Right atrium auricular region (tissue), 2 donors: Measurements from ENCODE around the gene DNAJC27. TPM values are rescaled to one million over a fixed set of nuclear protein-coding genes. Genes with fewer than 3 reads are reported as not detected.

Experiments
- DNase-seq: peaks from one replicate; pipeline ENCODE4 v3.0.0-alpha.2; 2019; ENCODE audit warnings: low spot score
- H3K27ac ChIP-seq, 2 donors: fragments of 200-600 bp; sonication (generic); 1 replicate in 1 of 2; 2 replicates in 1 of 2; pipeline ENCODE4 v1.5.1; 2016 to 2019
- H3K27me3 ChIP-seq, 2 donors: fragments of 200-600 bp; sonication (generic); one replicate each; pipeline versions ENCODE4 v1.5.1 to v1.6.0; 2017 to 2019
- H3K36me3 ChIP-seq: fragments of 200-600 bp; sonication (generic); one replicate; pipeline ENCODE4 v1.5.1; 2016
- H3K4me1 ChIP-seq, 2 donors: fragments of 200-600 bp; sonication (generic); one replicate each; pipeline versions ENCODE4 v1.5.1 to v1.6.0; 2017 to 2019
- H3K4me3 ChIP-seq, 2 donors: fragments of 200-600 bp; sonication (generic); 1 replicate in 1 of 2; 2 replicates in 1 of 2; pipeline ENCODE4 v1.5.1; 2017 to 2019; ENCODE audit warnings: mild to moderate bottlenecking in 1 of 2, moderate library complexity in 1 of 2
- H3K9me3 ChIP-seq, 2 donors: fragments of 200-600 bp; sonication (generic); one replicate each; pipeline ENCODE4 v1.5.1; 2019
- CTCF ChIP-seq, 2 donors: fragments of 200-600 bp; sonication (generic); IDR thresholded peaks; one replicate each; pipeline ENCODE4 v1.5.1; 2019; ENCODE audit warnings: antibody characterized with exemption in 2 of 2
- total RNA-seq, 2 donors: library from RNA; depleted of rRNA; stranded (reverse); fragments of >200 nt; gene quantifications; one replicate each; pipeline ENCODE4 v1.1.0, GENCODE V29; 2016

DNAJC27 gene
- total RNA-seq, 2 donors from 2014 or later, result 7.3 to 7.5 TPM

- Histone ChIP-seq H3K9me3 (no peaks in the 10 kb centered on the region), H3K36me3 (no peaks in the 10 kb centered on the region), H3K27me3 (no peaks in the 10 kb centered on the region), H3K4me1 (peaks cover 0 to 27% of the 10 kb centered on the region in 2 donors), H3K27ac (peak overlapping the region; percentile 75 to 86), H3K4me3 (no peak overlapping the region)
- DNase-seq, result no peak
- no peak for TF ChIP-seq CTCF (IDR thresholded peaks at IDR 0.05)
Measured at GRCh38 chr2:24986372-24986771, 14.6 kb upstream of the DNAJC27 start.

- Histone ChIP-seq H3K9me3 (no peaks in the 10 kb centered on the region), H3K36me3 (no peaks in the 10 kb centered on the region), H3K27me3 (no peaks in the 10 kb centered on the region), H3K27ac (peak overlapping the region; percentile 75 to 86), H3K4me3 (no peak overlapping the region), H3K4me1 (peaks cover 0 to 27% of the 10 kb centered on the region in 2 donors)
- no peak for DNase-seq
- no peak for TF ChIP-seq CTCF (IDR thresholded peaks at IDR 0.05)
Measured at GRCh38 chr2:24985511-24985910, 13.8 kb upstream of the DNAJC27 start.

- peak; percentile 64 for DNase-seq
- no peak overlapping the region for H3K4me3 ChIP-seq
- no peaks in the 10 kb centered on the region for H3K36me3 ChIP-seq
- peak overlapping the region; percentile 75 to 86 for H3K27ac ChIP-seq
- no peaks in the 10 kb centered on the region for H3K27me3 ChIP-seq
- no peaks in the 10 kb centered on the region for H3K9me3 ChIP-seq
- peaks cover 0 to 27% of the 10 kb centered on the region in 2 donors for H3K4me1 ChIP-seq
- TF ChIP-seq CTCF (IDR thresholded peaks at IDR 0.05), result no peak
Measured at GRCh38 chr2:24984912-24985311, 13.2 kb upstream of the DNAJC27 start.

- Histone ChIP-seq H3K4me1 (peaks cover 0 to 23% of the 10 kb centered on the region in 2 donors), H3K4me3 (no peak overlapping the region), H3K27me3 (no peaks in the 10 kb centered on the region), H3K36me3 (no peaks in the 10 kb centered on the region), H3K9me3 (no peaks in the 10 kb centered on the region), H3K27ac (no peak overlapping the region)
- TF ChIP-seq CTCF (IDR thresholded peaks at IDR 0.05), result no peak
- DNase-seq, result no peak
Measured at GRCh38 chr2:24981411-24982136, 9.8 kb upstream of the DNAJC27 start.

- Histone ChIP-seq H3K27me3 (no peaks in the 10 kb centered on the region), H3K4me1 (no peaks in the 10 kb centered on the region), H3K36me3 (no peaks in the 10 kb centered on the region), H3K27ac (no peak overlapping the region), H3K9me3 (no peaks in the 10 kb centered on the region), H3K4me3 (no peak overlapping the region)
- no peak for DNase-seq
- TF ChIP-seq CTCF (IDR thresholded peaks at IDR 0.05), result no peak
Measured at GRCh38 chr2:24978661-24979060, 6.9 kb upstream of the DNAJC27 start.

- DNase-seq, result no peak
- Histone ChIP-seq H3K4me3 (no peak overlapping the region), H3K4me1 (peaks cover 0 to 9% of the 10 kb centered on the region in 2 donors), H3K27ac (no peak overlapping the region), H3K9me3 (no peaks in the 10 kb centered on the region), H3K27me3 (no peaks in the 10 kb centered on the region), H3K36me3 (no peaks in the 10 kb centered on the region)
- no peak for TF ChIP-seq CTCF (IDR thresholded peaks at IDR 0.05)
Measured at GRCh38 chr2:24977631-24978030, 5.9 kb upstream of the DNAJC27 start.
